SK-N-SH (cell line): Measurements from ENCODE around the gene BMX.

Experiments
- CHD2 ChIP-seq: fragments of 150-350 bp; IDR thresholded peaks from 2 replicates; pipeline ENCODE4 v1.6.1; 2018; ENCODE audit warnings: low read length; ENCODE audit not compliant: partially characterized antibody
- CTCF ChIP-seq: fragments of 200-600 bp; sonication (generic); IDR thresholded peaks from 2 replicates; pipeline ENCODE4 v1.6.1; 2017; ENCODE audit warnings: antibody characterized with exemption, mild to moderate bottlenecking, moderate library complexity
- REST ChIP-seq: IDR thresholded peaks from 2 replicates; pipeline ENCODE4 v1.6.1; 2012; ENCODE audit warnings: mild to moderate bottlenecking, low read depth, low read length, moderate library complexity

GRCh38 chrX:15469613-15470012, 31.0 kb upstream of the BMX start:
- TF ChIP-seq CTCF: no peak
- no peak for TF ChIP-seq CHD2
- TF ChIP-seq REST: no peak
